Parathyroid adenoma (tissue), 2 donors: ENCODE data around the gene PCMTD2.

ENCODE experiments used
- H2AFZ ChIP-seq: fragments of 300-600 bp; sonication (generic); one replicate; pipeline ENCODE4 v1.7.0; 2017; ENCODE audit warnings: antibody characterized with exemption, mild to moderate bottlenecking
- H3K27ac ChIP-seq: fragments of 300-600 bp; sonication (generic); one replicate; pipeline ENCODE4 v1.7.0; 2017
- H3K27me3 ChIP-seq: fragments of 300-600 bp; sonication (generic); one replicate; pipeline ENCODE4 v1.7.0; 2017; ENCODE audit warnings: low read length; ENCODE audit not compliant: control insufficient read depth, insufficient read depth
- H3K36me3 ChIP-seq: fragments of 300-600 bp; sonication (generic); one replicate; pipeline ENCODE4 v1.7.0; 2017; ENCODE audit warnings: low read length; ENCODE audit not compliant: control insufficient read depth, insufficient read depth
- H3K4me1 ChIP-seq: fragments of 300-600 bp; sonication (generic); one replicate; pipeline ENCODE4 v1.7.0; 2017; ENCODE audit warnings: control low read depth
- H3K4me2 ChIP-seq: fragments of 300-600 bp; sonication (generic); one replicate; pipeline ENCODE4 v1.7.0; 2017; ENCODE audit warnings: low read length
- H3K4me3 ChIP-seq: fragments of 300-600 bp; sonication (generic); one replicate; pipeline ENCODE4 v1.7.0; 2017; ENCODE audit warnings: low read depth, low read length
- H3K79me2 ChIP-seq: fragments of 300-600 bp; sonication (generic); one replicate; pipeline ENCODE4 v1.7.0; 2017; ENCODE audit warnings: control low read depth
- H3K9ac ChIP-seq: fragments of 300-600 bp; sonication (generic); one replicate; pipeline ENCODE4 v1.7.0; 2017; ENCODE audit warnings: mild to moderate bottlenecking
- H3K9me3 ChIP-seq: fragments of 300-600 bp; sonication (generic); one replicate; pipeline ENCODE4 v1.7.0; 2017; ENCODE audit warnings: low read length; ENCODE audit not compliant: control insufficient read depth
- CTCF ChIP-seq: fragments of 300-600 bp; sonication (generic); IDR thresholded peaks from one replicate; pipeline ENCODE4 v1.7.0; 2017; ENCODE audit warnings: antibody characterized with exemption, mild to moderate bottlenecking
- donor health status: primary hyperparathyroidism.

The PCMTD2 gene

DNA sequence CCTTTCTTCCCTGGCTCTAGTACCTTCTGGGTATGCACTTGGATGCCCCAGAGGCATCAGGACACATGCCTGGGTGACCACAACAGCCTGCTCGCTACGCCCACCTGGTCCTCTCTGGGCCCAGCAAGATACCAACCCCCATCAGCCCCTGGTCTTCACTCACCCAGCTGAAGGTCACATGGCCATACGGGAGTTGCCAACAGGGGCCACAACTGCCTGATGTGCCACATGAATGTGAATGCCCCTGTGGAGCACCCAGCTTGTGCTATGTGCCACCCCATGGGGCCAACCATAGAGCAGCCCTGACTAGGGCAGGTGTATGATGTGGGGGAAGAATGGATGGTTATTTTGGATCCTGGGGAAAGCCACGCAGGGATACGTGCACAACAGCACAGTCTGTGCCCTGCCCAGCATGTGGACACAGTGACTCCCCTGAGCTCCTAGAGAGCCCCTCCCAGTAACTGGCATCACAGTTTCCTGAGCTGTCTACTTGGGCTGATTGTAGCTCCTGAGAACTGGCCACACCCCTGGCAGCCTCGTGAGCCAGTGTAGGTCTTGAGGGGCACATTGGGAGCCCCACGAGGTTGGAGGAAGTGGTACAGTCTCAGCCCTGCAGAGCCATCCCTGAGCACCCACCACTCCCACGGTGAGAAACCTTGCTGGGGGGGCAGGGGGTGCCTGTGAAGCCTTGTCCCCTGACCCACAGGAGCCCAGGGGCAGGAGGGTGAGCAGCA is 10.5 kb upstream of the PCMTD2 start:
- H3K4me2 ChIP-seq, result no peak overlapping the region
- TF ChIP-seq CTCF, result no peak
- H3K9ac ChIP-seq, result no peak overlapping the region
- H3K4me3 ChIP-seq, result no peak overlapping the region
- H2AFZ ChIP-seq, result no peak overlapping the region
- no peaks in the 10 kb centered on the region for H3K4me1 ChIP-seq
- no peaks in the 10 kb centered on the region for H3K79me2 ChIP-seq
- no peak overlapping the region for H3K27ac ChIP-seq
- H3K36me3 ChIP-seq, result no peaks in the 10 kb centered on the region
- H3K9me3 ChIP-seq, result no peaks in the 10 kb centered on the region
- H3K27me3 ChIP-seq, result no peaks in the 10 kb centered on the region

GRCh38 chr20:64245746-64246595 is 9.6 kb upstream of the PCMTD2 start:
- TF ChIP-seq CTCF, result no peak
- Histone ChIP-seq H3K27ac (no peak overlapping the region), H3K79me2 (no peaks in the 10 kb centered on the region), H3K9me3 (no peaks in the 10 kb centered on the region), H3K36me3 (no peaks in the 10 kb centered on the region), H3K9ac (no peak overlapping the region), H3K4me3 (no peak overlapping the region), H3K27me3 (no peaks in the 10 kb centered on the region), H3K4me2 (no peak overlapping the region), H3K4me1 (no peaks in the 10 kb centered on the region), H2AFZ (no peak overlapping the region)

- no peaks in the 10 kb centered on the region for H3K79me2 ChIP-seq
- H3K4me2 ChIP-seq, result no peak overlapping the region
- H3K27ac ChIP-seq, result no peak overlapping the region
- H3K9me3 ChIP-seq, result no peaks in the 10 kb centered on the region
- H3K4me3 ChIP-seq, result no peak overlapping the region
- no peak for TF ChIP-seq CTCF
- H3K4me1 ChIP-seq, result no peaks in the 10 kb centered on the region
- no peak overlapping the region for H3K9ac ChIP-seq
- H2AFZ ChIP-seq, result no peak overlapping the region
- no peaks in the 10 kb centered on the region for H3K27me3 ChIP-seq
- no peaks in the 10 kb centered on the region for H3K36me3 ChIP-seq
Observed at GRCh38 chr20:64246616-64247306, 8.8 kb upstream of the PCMTD2 start.

DNA sequence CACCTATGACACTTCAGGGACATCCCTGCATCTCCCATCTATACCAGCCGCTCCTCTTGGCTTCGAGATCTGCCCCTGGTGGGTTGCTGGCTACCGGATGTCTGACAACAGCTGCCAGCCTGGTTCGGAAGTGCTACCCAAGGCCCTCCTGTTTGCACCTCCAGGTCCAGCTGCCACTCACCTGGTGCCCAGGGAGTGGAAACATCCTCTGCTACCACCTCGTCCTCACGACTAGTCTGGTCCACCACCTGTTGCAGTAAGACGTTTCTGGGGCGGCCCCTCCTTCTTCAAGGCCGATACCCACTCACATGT is 8.3 kb upstream of the PCMTD2 start:
- no peak overlapping the region for H3K27ac ChIP-seq
- no peaks in the 10 kb centered on the region for H3K4me1 ChIP-seq
- H3K9ac ChIP-seq, result no peak overlapping the region
- H2AFZ ChIP-seq, result no peak overlapping the region
- no peak overlapping the region for H3K4me3 ChIP-seq
- H3K27me3 ChIP-seq, result no peaks in the 10 kb centered on the region
- no peaks in the 10 kb centered on the region for H3K36me3 ChIP-seq
- TF ChIP-seq CTCF, result no peak
- H3K4me2 ChIP-seq, result no peak overlapping the region
- H3K9me3 ChIP-seq, result no peaks in the 10 kb centered on the region
- no peaks in the 10 kb centered on the region for H3K79me2 ChIP-seq
